Activated CD8-positive, alpha-beta memory T cell treated with anti-CD3 and anti-CD28 coated beads, Interleukin-2, amount 50 U/mL, for 24 hours (primary cell): Measurements from ENCODE around the gene GLS.

Source experiments
- DNase-seq: peaks from one replicate; pipeline ENCODE4 v3.0.0-alpha.2; 2020; ENCODE audit errors: extremely low read depth

GLS gene

GRCh38 chr2:190887089-190887488 is 6.5 kb downstream of the GLS start:
- no peak for DNase-seq

GRCh38 chr2:190888449-190888848 is 7.8 kb downstream of the GLS start:
- DNase-seq: no peak

- no peak for DNase-seq
These were observed 8.7 kb downstream of the GLS start for GRCh38 chr2:190889175-190889943.

GRCh38 chr2:190891372-190891771 is 10.8 kb downstream of the GLS start:
- DNase-seq: no peak

- DNase-seq: no peak
These were observed 11.3 kb downstream of the GLS start for GRCh38 chr2:190891889-190892288.

GRCh38 chr2:190893157-190893556 is 12.5 kb downstream of the GLS start:
- no peak for DNase-seq

- no peak for DNase-seq
These were observed 15.9 kb downstream of the GLS start for GRCh38 chr2:190896477-190896876.

GRCh38 chr2:190903693-190904450 is 23.3 kb downstream of the GLS start:
- no peak for DNase-seq

GRCh38 chr2:190904640-190905261 is 24.1 kb downstream of the GLS start:
- DNase-seq: no peak

- no peak for DNase-seq
These were observed 27.9 kb downstream of the GLS start for GRCh38 chr2:190908532-190908931.

GRCh38 chr2:190909680-190910079 is 29.1 kb downstream of the GLS start:
- no peak for DNase-seq

GRCh38 chr2:190910341-190911136 is 29.9 kb downstream of the GLS start:
- DNase-seq: no peak

GRCh38 chr2:190911813-190912212 is 31.2 kb downstream of the GLS start:
- no peak for DNase-seq

GRCh38 chr2:190912726-190913125 is 32.1 kb downstream of the GLS start:
- no peak for DNase-seq

GRCh38 chr2:190913725-190914124 is 33.1 kb downstream of the GLS start:
- DNase-seq: no peak

GRCh38 chr2:190916829-190917228 is 36.2 kb downstream of the GLS start:
- no peak for DNase-seq

GRCh38 chr2:190920085-190920484 is 39.5 kb downstream of the GLS start:
- no peak for DNase-seq

- no peak for DNase-seq
These were observed 41.8 kb downstream of the GLS start for GRCh38 chr2:190922376-190922775.

GRCh38 chr2:190927301-190927700 is 46.7 kb downstream of the GLS start:
- DNase-seq: no peak

- no peak for DNase-seq
These were observed 49.3 kb downstream of the GLS start for GRCh38 chr2:190929919-190930318.

GRCh38 chr2:190930411-190930810 is 49.8 kb downstream of the GLS start:
- DNase-seq: no peak

- no peak for DNase-seq
These were observed 51.9 kb downstream of the GLS start for GRCh38 chr2:190932514-190932913.
